H1 (cell line): ENCODE data around the gene DOCK1. TPM values are rescaled to one million over a fixed set of nuclear protein-coding genes. Genes with fewer than 3 reads are reported as not detected.

Source experiments
- CTCF ChIA-PET: fragments of 300-600 bp; sonication (Branson Sonifier 250); formaldehyde crosslinking; loops from one replicate; lab custom pipeline; 2021; ENCODE audit not compliant: partially characterized antibody; lab: Charles Lee
- POLR2A ChIA-PET: fragments of 300-600 bp; sonication (Branson Sonifier 250); formaldehyde crosslinking; loops from one replicate; lab custom pipeline; 2021; ENCODE audit warnings: inconsistent platforms; ENCODE audit not compliant: partially characterized antibody; lab: Charles Lee
- DNase-seq, 2 experiments: peaks; one replicate each; pipeline versions ENCODE4 v3.0.0 to v3.0.0-alpha.2; 2010 to 2022; ENCODE audit warnings: low spot score in 2 of 2, low read depth in 1 of 2, mixed read lengths in 1 of 2
- FAIRE-seq: peaks from 2 replicates; lab custom pipeline; 2011; peaks lifted over from hg19 to GRCh38; lab: Jason Lieb, UNC
- H2AFZ ChIP-seq: 2 replicates; pipeline ENCODE4 v1.8.1; 2012; ENCODE audit warnings: low read length, inconsistent platforms
- H2AK5ac ChIP-seq: 2 replicates; pipeline ENCODE4 v1.6.1; 2013; ENCODE audit warnings: low read depth, low read length
- H2BK120ac ChIP-seq: replicated peaks from 2 replicates; pipeline ENCODE3; 2013; ENCODE audit warnings: low read depth, low read length, inconsistent platforms
- H2BK12ac ChIP-seq: 2 replicates; pipeline ENCODE4 v1.6.1; 2013; ENCODE audit warnings: low read depth, low read length
- H2BK15ac ChIP-seq: 2 replicates; pipeline ENCODE4 v1.6.1; 2013; ENCODE audit warnings: low read length
- H2BK20ac ChIP-seq: 2 replicates; pipeline ENCODE4 v1.6.1; 2013; ENCODE audit warnings: low read length
- H2BK5ac ChIP-seq: 2 replicates; pipeline ENCODE4 v1.6.1; 2013; ENCODE audit warnings: low read depth, low read length
- H3K14ac ChIP-seq: 2 replicates; pipeline ENCODE4 v1.6.1; 2013; ENCODE audit warnings: inconsistent platforms; ENCODE audit not compliant: insufficient read length
- H3K18ac ChIP-seq: 2 replicates; pipeline ENCODE4 v1.6.1; 2013; ENCODE audit warnings: low read length; ENCODE audit errors: extremely low read depth
- H3K23ac ChIP-seq: 2 replicates; pipeline ENCODE4 v1.6.1; 2013; ENCODE audit warnings: inconsistent platforms; ENCODE audit not compliant: insufficient read length
- H3K23me2 ChIP-seq: 2 replicates; pipeline ENCODE4 v1.6.1; 2013; ENCODE audit warnings: low read depth, low read length
- H3K27ac ChIP-seq: 2 replicates; pipeline ENCODE4 v1.6.1; 2011; ENCODE audit warnings: low read depth, low read length, inconsistent platforms
- H3K27me3 ChIP-seq, 4 experiments: replicated peaks in 1 of 4; 1 replicate in 1 of 4; 2 replicates in 3 of 4; pipeline versions ENCODE4 v1.6.1 to v1.8.1; 2011 to 2013; ENCODE audit warnings: low read length in 3 of 4, mild to moderate bottlenecking in 3 of 4, inconsistent platforms in 2 of 4, mixed read lengths in 2 of 4, moderate library complexity in 1 of 4; ENCODE audit not compliant: control insufficient read depth in 3 of 4, insufficient read depth in 3 of 4; ENCODE audit errors: extremely low read depth in 1 of 4
- H3K36me3 ChIP-seq, 4 experiments: 2 replicates each; pipeline versions ENCODE4 v1.6.1 to v1.8.1; 2011 to 2013; ENCODE audit warnings: mild to moderate bottlenecking in 4 of 4, low read length in 3 of 4, moderate library complexity in 2 of 4, control low read depth in 1 of 4, inconsistent platforms in 1 of 4; ENCODE audit not compliant: insufficient read depth in 4 of 4, control insufficient read depth in 2 of 4
- H3K4ac ChIP-seq: replicated peaks from 2 replicates; pipeline ENCODE3; 2013; ENCODE audit warnings: low read length, low read depth, mixed read lengths, inconsistent platforms; ENCODE audit not compliant: insufficient read length
- H3K4me1 ChIP-seq, 4 experiments: replicated peaks in 1 of 4; 1 replicate in 1 of 4; 2 replicates in 3 of 4; pipeline versions ENCODE4 v1.6.1 to v1.8.1; 2011 to 2013; ENCODE audit warnings: low read length in 3 of 4, inconsistent platforms in 2 of 4, mixed read lengths in 1 of 4; ENCODE audit not compliant: insufficient read depth in 4 of 4, control insufficient read depth in 3 of 4
- H3K4me2 ChIP-seq, 2 experiments: 2 replicates each; pipeline versions ENCODE4 v1.6.1 to v1.8.1; 2011 to 2013; ENCODE audit warnings: low read depth in 2 of 2, low read length in 2 of 2, control low read depth in 1 of 2, inconsistent platforms in 1 of 2, mild to moderate bottlenecking in 1 of 2; ENCODE audit not compliant: insufficient read depth in 1 of 2
- H3K4me3 ChIP-seq, 4 experiments: fragments of 200-600, 300-600 bp in 1 of 4; sonication (generic), shearing (Covaris generic), sonication (Bioruptor Twin) in 1 of 4; 2 replicates each; pipeline versions ENCODE4 v1.5.1 to v1.8.1; 2011 to 2016; ENCODE audit warnings: low read length in 4 of 4, low read depth in 3 of 4, control low read depth in 2 of 4, inconsistent platforms in 2 of 4, mild to moderate bottlenecking in 2 of 4, mixed read lengths in 1 of 4, moderate library complexity in 1 of 4; ENCODE audit not compliant: insufficient read depth in 2 of 4; ENCODE audit errors: extremely low read depth in 1 of 4
- H3K56ac ChIP-seq: replicated peaks from 2 replicates; pipeline ENCODE3; 2013; ENCODE audit warnings: low read depth, mild to moderate bottlenecking, mixed read lengths, low read length, inconsistent platforms; ENCODE audit not compliant: insufficient read length
- H3K79me1 ChIP-seq: 2 replicates; pipeline ENCODE4 v1.6.1; 2013; ENCODE audit warnings: low read depth, low read length, control low read depth
- H3K79me2 ChIP-seq, 2 experiments: 2 replicates each; pipeline versions ENCODE4 v1.6.1 to v1.8.1; 2012 to 2013; ENCODE audit warnings: low read length in 2 of 2, mild to moderate bottlenecking in 2 of 2, inconsistent platforms in 1 of 2; ENCODE audit not compliant: insufficient read depth in 2 of 2, control insufficient read depth in 1 of 2
- H3K9ac ChIP-seq, 4 experiments: replicated peaks in 1 of 4; 1 replicate in 1 of 4; 2 replicates in 3 of 4; pipeline versions ENCODE4 v1.6.1 to v1.8.1; 2011 to 2013; ENCODE audit warnings: low read depth in 3 of 4, low read length in 3 of 4, control low read depth in 2 of 4, mild to moderate bottlenecking in 2 of 4, moderate library complexity in 2 of 4, inconsistent platforms in 1 of 4; ENCODE audit errors: extremely low read depth in 1 of 4
- H3K9me3 ChIP-seq, 2 experiments: 2 replicates each; pipeline versions ENCODE4 v1.6.1 to v1.8.1; 2012 to 2013; ENCODE audit warnings: mild to moderate bottlenecking in 2 of 2, moderate library complexity in 2 of 2, control low read depth in 1 of 2, inconsistent platforms in 1 of 2, low read depth in 1 of 2, low read length in 1 of 2, mixed read lengths in 1 of 2; ENCODE audit not compliant: insufficient read depth in 2 of 2
- H4K20me1 ChIP-seq, 2 experiments: replicated peaks in 1 of 2; 2 replicates each; pipeline versions ENCODE3 to v1.8.1; 2011 to 2013; ENCODE audit warnings: inconsistent platforms in 2 of 2, low read length in 2 of 2, mild to moderate bottlenecking in 1 of 2; ENCODE audit not compliant: insufficient read depth in 2 of 2, control insufficient read depth in 1 of 2
- H4K5ac ChIP-seq: 2 replicates; pipeline ENCODE4 v1.6.1; 2013; ENCODE audit warnings: low read length, low read depth, mixed read lengths, inconsistent platforms; ENCODE audit not compliant: insufficient read length
- H4K8ac ChIP-seq: 2 replicates; pipeline ENCODE4 v1.8.0; 2013; ENCODE audit warnings: mild to moderate bottlenecking, moderate library complexity, low read length, inconsistent platforms; ENCODE audit not compliant: insufficient read depth; ENCODE audit errors: extremely low read depth
- H4K91ac ChIP-seq: replicated peaks from 2 replicates; pipeline ENCODE3; 2013; ENCODE audit warnings: low read length, mixed read lengths, inconsistent platforms; ENCODE audit not compliant: insufficient read length
- BACH1 ChIP-seq: IDR thresholded peaks from 2 replicates; pipeline ENCODE4 v1.6.1; 2012; ENCODE audit warnings: low read length, improper control_type of control experiment
- BRCA1 ChIP-seq: IDR thresholded peaks from 2 replicates; pipeline ENCODE4 v1.6.1; 2012; ENCODE audit warnings: low read depth, low read length, improper control_type of control experiment
- CHD2 ChIP-seq: IDR thresholded peaks from 2 replicates; pipeline ENCODE4 v1.6.1; 2012; ENCODE audit warnings: low read length, improper control_type of control experiment
- EGR1 ChIP-seq: IDR thresholded peaks from 2 replicates; pipeline ENCODE4 v1.6.1; 2011; ENCODE audit warnings: low read depth, low read length, borderline replicate concordance
- EZH2 ChIP-seq: fragments of 200-600 bp; sonication (generic); IDR thresholded peaks from 2 replicates; pipeline ENCODE4 v1.7.1; 2012; ENCODE audit warnings: low read depth, mild to moderate bottlenecking, moderate library complexity, low read length, inconsistent platforms; ENCODE audit not compliant: severe bottlenecking
- FOSL1 ChIP-seq: IDR thresholded peaks from 2 replicates; pipeline ENCODE4 v1.6.1; 2011; ENCODE audit warnings: mild to moderate bottlenecking, low read depth, low read length, moderate library complexity; ENCODE audit not compliant: insufficient read depth
- KDM4A ChIP-seq: IDR thresholded peaks from one replicate; pipeline ENCODE4 v1.7.1; 2012; ENCODE audit warnings: low read depth, mild to moderate bottlenecking, moderate library complexity, low read length, inconsistent platforms; ENCODE audit not compliant: severe bottlenecking
- RAD21 ChIP-seq, 2 experiments: IDR thresholded peaks in 1 of 2; conservative IDR thresholded peaks in 1 of 2; 2 replicates each; pipeline ENCODE4 v1.6.1; 2011; ENCODE audit warnings: low read depth in 2 of 2, low read length in 2 of 2, improper control_type of control experiment in 1 of 2, inconsistent platforms in 1 of 2, mild to moderate bottlenecking in 1 of 2, moderate library complexity in 1 of 2
- RNF2 ChIP-seq: fragments of 200-900, 300-1000 bp; sonication (generic); IDR thresholded peaks from 2 replicates; pipeline ENCODE4 v1.7.1; 2016; ENCODE audit warnings: borderline replicate concordance, low read depth, mild to moderate bottlenecking, antibody characterized with exemption, low read length; ENCODE audit not compliant: poor library complexity, severe bottlenecking; ENCODE audit errors: missing control alignments
- RXRA ChIP-seq: IDR thresholded peaks from 2 replicates; pipeline ENCODE4 v1.6.1; 2011; ENCODE audit warnings: low read depth, mild to moderate bottlenecking, low read length, moderate library complexity; ENCODE audit not compliant: insufficient read depth
- SIX5 ChIP-seq: IDR thresholded peaks from 2 replicates; pipeline ENCODE4 v1.6.1; 2011; ENCODE audit warnings: mild to moderate bottlenecking, low read depth, low read length
- TEAD4 ChIP-seq: IDR thresholded peaks from 2 replicates; pipeline ENCODE4 v1.6.1; 2012; ENCODE audit warnings: low read depth, low read length, inconsistent platforms, mixed read lengths
- WGBS, 2 experiments: shearing (Covaris generic) in 1 of 2; methylation state at CpG; one replicate each; pipeline versions ENCODE4 v1.1.6 to v1.1.7; 2013 to 2015; ENCODE audit warnings: low lambda C conversion rate in 2 of 2, mixed read lengths in 2 of 2, inconsistent platforms in 1 of 2, low coverage in 1 of 2, missing lambda C conversion rate in 1 of 2; ENCODE audit not compliant: insufficient replicate concordance in 2 of 2, insufficient coverage in 1 of 2, insufficient read length in 1 of 2; ENCODE audit errors: extremely low coverage in 1 of 2, missing lambda C conversion rate in 1 of 2; 5-methylcytosine and 5-hydroxymethylcytosine counted together
- polyA plus RNA-seq, 7 experiments: library from polyadenylated mRNA; depleted of rRNA in 3 of 7; stranded (reverse) in 5 of 7; unstranded in 2 of 7; fragments of >200 nt in 5 of 7; fragments of 200-250 nt in 2 of 7; gene quantifications; 1 replicate in 5 of 7; 2 replicates in 1 of 7; 4 replicates in 1 of 7; pipeline versions ENCODE4 v1.2.1 to v1.2.3, GENCODE V29; 2011 to 2013; ENCODE audit warnings: missing spikeins in 2 of 7, mixed read lengths in 2 of 7
- total RNA-seq: library from RNA; stranded (reverse); fragmentation: NEBNext Ultra II Directional; extraction: Animal tissue kit (Norgen Biotek cat#: 25700); gene quantifications from 2 replicates; pipeline ENCODE4 v1.2.1, GENCODE V29; 2021

DOCK1 gene
- total and polyA plus RNA-seq, 2 of the 8 experiments (the other 6 are each of a cell fraction or from before 2014, with no cell fraction given), result 11.6 to 53.0 TPM

DNA sequence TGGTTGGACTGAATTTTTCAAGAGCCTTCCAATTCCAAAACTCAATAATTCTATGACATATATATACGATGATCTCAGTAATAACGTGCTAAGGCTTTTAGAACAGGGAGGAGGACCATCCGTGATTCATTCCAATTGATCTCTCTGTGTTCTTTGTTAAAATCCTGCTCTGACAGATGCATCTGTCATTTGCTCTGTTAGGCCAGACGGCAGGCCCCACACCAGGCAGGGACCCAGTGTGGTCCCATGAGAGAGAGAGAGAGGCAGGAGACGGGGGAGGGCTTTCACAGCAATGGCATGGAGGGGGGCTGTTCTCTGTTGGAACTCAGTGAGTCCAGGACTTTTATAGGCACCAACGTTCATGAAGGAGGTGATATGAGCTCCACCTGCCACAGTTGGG lies 451.1 kb downstream of the DOCK1 start:
- H2BK20ac ChIP-seq, result no peak overlapping the region
- no peak overlapping the region for H2BK120ac ChIP-seq
- no peak overlapping the region for H3K4me2 ChIP-seq
- no peak overlapping the region for H3K9ac ChIP-seq
- peaks cover 0 to 2% (median 0%) of the 10 kb centered on the region in 4 experiments; a peak in 2 of 7 replicates for H3K4me1 ChIP-seq
- H3K27me3 ChIP-seq, result no peaks in the 10 kb centered on the region
- H3K56ac ChIP-seq, result no peak overlapping the region
- H4K8ac ChIP-seq, result no peak overlapping the region
- 90% methylated on average over 6 of the region's 6 CpGs; no CpG with 5 or more reads in 1 of the 2 experiments for WGBS, 2 experiments
- FAIRE-seq, result no peak
- no peaks in the 10 kb centered on the region for H3K9me3 ChIP-seq
- ChIA-PET POLR2A (no interaction called here), CTCF (interaction anchor here (0.6 to 1.0 kb wide), 2 partner anchors 10 to 12 kb away, joined by 3 read pairs; no protein-coding TSS in a partner anchor)
- H2BK15ac ChIP-seq, result no peak overlapping the region
- no peak overlapping the region for H3K27ac ChIP-seq
- H3K36me3 ChIP-seq, result 0 out of 8 replicates have a peak, but pooled peaks cover 0 to 2% (median 0%) of the 10 kb centered on the region in 4 experiments
- DNase-seq, result no peak
- H3K79me1 ChIP-seq, result no peaks in the 10 kb centered on the region
- H3K79me2 ChIP-seq, result no peaks in the 10 kb centered on the region
- H3K18ac ChIP-seq, result no peak overlapping the region
- H4K91ac ChIP-seq, result no peak overlapping the region
- TF ChIP-seq BRCA1, result no peak
- TF ChIP-seq RNF2, result no peak
- no peak for TF ChIP-seq TEAD4
- no peak for TF ChIP-seq RAD21 (IDR thresholded peaks at IDR 0.05 in 1 of 2, conservative IDR thresholded peaks at IDR 0.05 in 1 of 2; ENCODE audit: low read depth in 2 of 2, low read length in 2 of 2)
- TF ChIP-seq BACH1, result no peak
- TF ChIP-seq KDM4A, result no peak
- TF ChIP-seq FOSL1, result no peak
- TF ChIP-seq EGR1, result no peak
- TF ChIP-seq SIX5, result no peak
- no peak for TF ChIP-seq RXRA
- TF ChIP-seq CHD2, result no peak
- TF ChIP-seq EZH2, result no peak
- no peaks in the 10 kb centered on the region for H3K23me2 ChIP-seq
- no peak overlapping the region for H3K23ac ChIP-seq
- H2BK5ac ChIP-seq, result no peak overlapping the region
- H2AFZ ChIP-seq, result no peak overlapping the region
- H3K4me3 ChIP-seq, result no peak overlapping the region
- H3K4ac ChIP-seq, result no peak overlapping the region
- H4K5ac ChIP-seq, result no peak overlapping the region
- H4K20me1 ChIP-seq, result no peaks in the 10 kb centered on the region
- no peak overlapping the region for H2AK5ac ChIP-seq
- no peak overlapping the region for H2BK12ac ChIP-seq
- H3K14ac ChIP-seq, result no peak overlapping the region
